Right lobe of liver (tissue), 6 donors: ENCODE data around the gene RAB34. TPM values are rescaled to one million over a fixed set of nuclear protein-coding genes. Genes with fewer than 3 reads are reported as not detected.
"Not testable (repeated sequence)": the region's sequence is repeated elsewhere in the genome, so short reads cannot be mapped to it uniquely, and the experiment has no call there.

Experiments used
- ATAC-seq, 4 donors: fragments of 200-7000 bp; cut with Tn5 transposase; one replicate each; pipeline ENCODE4 v1.9.1; 2020; ENCODE audit warnings: mild to moderate bottlenecking in 4 of 4, moderate library complexity in 4 of 4
- DNase-seq, 3 donors: peaks; one replicate each; pipeline ENCODE4 v3.0.0-alpha.2; 2020
- H3K27ac ChIP-seq, 3 donors: fragments of 200-600 bp; one replicate each; pipeline ENCODE4 v1.8.0; 2022
- H3K27me3 ChIP-seq, 2 donors: fragments of 200-600 bp; one replicate each; pipeline ENCODE4 v1.8.0; 2022
- H3K36me3 ChIP-seq, 4 donors: fragments of 200-600 bp; sonication (generic) in 1 of 4; one replicate each; pipeline versions ENCODE4 v1.5.1 to v1.8.0; 2017 to 2022; ENCODE audit warnings: control low read depth in 1 of 4
- H3K4me1 ChIP-seq, 4 donors: fragments of 200-600 bp; sonication (generic) in 1 of 4; one replicate each; pipeline versions ENCODE4 v1.5.1 to v1.8.0; 2017 to 2022; ENCODE audit warnings: control low read depth in 1 of 4
- H3K4me3 ChIP-seq, 3 donors: fragments of 200-600 bp; one replicate each; pipeline ENCODE4 v1.8.0; 2022
- H3K9me3 ChIP-seq, 4 donors: fragments of 200-600 bp; sonication (generic) in 1 of 4; one replicate each; pipeline versions ENCODE4 v1.5.1 to v1.8.0; 2017 to 2022; ENCODE audit warnings: control low read depth in 1 of 4
- CTCF ChIP-seq, 4 donors: fragments of 200-600 bp in 3 of 4; fragments of 450-650 bp in 1 of 4; IDR thresholded peaks; one replicate each; pipeline versions ENCODE4 v1.5.1 to v1.8.0; 2016 to 2022; ENCODE audit warnings: antibody characterized with exemption in 4 of 4, mild to moderate bottlenecking in 2 of 4
- POLR2A ChIP-seq: fragments of 450-650 bp; IDR thresholded peaks from one replicate; pipeline ENCODE4 v1.6.1; 2017; ENCODE audit warnings: antibody characterized with exemption, mild to moderate bottlenecking
- WGBS: methylation state at CpG from one replicate; pipeline ENCODE4 v1.1.6; 2018; ENCODE audit warnings: low coverage, low lambda C conversion rate; ENCODE audit not compliant: insufficient coverage; ENCODE audit errors: missing lambda C conversion rate; 5-methylcytosine and 5-hydroxymethylcytosine counted together
- intact Hi-C, 2 donors: fragments of 100-400 bp; cut with DNase I; formaldehyde crosslinking; loops; one replicate each; pipeline versions ENCODE4 v1.11.2 to v1.14.1; 2022
- total RNA-seq, 6 experiments: library from RNA; depleted of rRNA in 2 of 6; stranded (reverse); fragments of >200 nt in 2 of 6; fragmentation: NEBNext Ultra II Directional in 3 of 6; extraction: Animal tissue kit (Norgen Biotek cat#: 25700) in 3 of 6; gene quantifications; one replicate each; pipeline versions ENCODE4 v1.1.0 to v1.2.4, GENCODE V29; 2016 to 2023
- donor health status: DM: no; HTN: yes; CAD: no.
- donor health status: DM: no; HTN: no; CAD: no.
- donor health status: DM: no; HTN: no; CAD: no.
- donor health status: DM: no; HTN: yes; CAD: no.
- donor health status: DM: no; HTN: yes; CAD: no.

The RAB34 gene
- total RNA-seq, 6 experiments from 2014 or later = 2.5 to 12.5 (median 4.7) TPM

DNA sequence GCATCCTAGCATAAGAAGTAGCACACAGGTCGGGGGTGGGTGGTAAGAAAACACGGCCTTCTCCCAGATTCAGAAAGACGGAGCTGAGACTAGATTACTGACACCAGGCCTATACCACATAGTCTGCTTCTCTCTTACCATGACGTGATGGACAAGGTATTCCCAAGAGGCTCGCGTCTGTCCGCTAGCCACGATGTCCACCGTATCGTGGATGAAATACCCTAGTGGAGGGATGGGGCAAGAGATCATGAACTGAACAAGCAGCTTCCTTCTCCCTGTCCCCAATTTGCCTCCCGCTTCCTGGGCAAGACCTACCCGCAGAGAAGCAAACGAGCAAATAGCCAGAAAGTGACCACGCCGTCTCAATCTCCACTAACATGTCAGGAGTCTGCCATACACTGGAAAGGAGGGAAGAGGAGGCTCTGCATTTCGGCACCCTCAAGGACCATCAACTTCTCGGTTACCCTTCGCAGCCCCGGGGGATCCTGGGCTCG is 7.5 kb upstream of the RAB34 start:
- peak overlapping the region; percentile 70 to 78 (median 74) for H3K4me3 ChIP-seq
- TF ChIP-seq CTCF (IDR thresholded peaks at IDR 0.05) (no peak), POLR2A (no peak)
- intact Hi-C loops = no loop called here
- peaks cover 6 to 36% (median 23%) of the 10 kb centered on the region in 4 donors for H3K36me3 ChIP-seq
- no peaks in the 10 kb centered on the region for H3K27me3 ChIP-seq
- H3K9me3 ChIP-seq = no peaks in the 10 kb centered on the region
- WGBS = 8% methylated on average over 8 of the region's 20 CpGs
- ATAC-seq (no peak), DNase-seq (no peak)
- H3K27ac ChIP-seq = peak overlapping the region in 2 of 3 donors; percentile 31 to 36
- peaks cover 0 to 24% (median 11%) of the 10 kb centered on the region in 4 donors for H3K4me1 ChIP-seq

GRCh38 chr17:28724500-28725165 is 7.0 kb upstream of the RAB34 start:
- intact Hi-C loops = no loop called here
- Histone ChIP-seq H3K4me1 (peaks cover 0 to 24% (median 11%) of the 10 kb centered on the region in 4 donors), H3K4me3 (no peak overlapping the region), H3K36me3 (peaks cover 6 to 36% (median 23%) of the 10 kb centered on the region in 4 donors), H3K27me3 (no peaks in the 10 kb centered on the region), H3K27ac (no peak overlapping the region), H3K9me3 (no peaks in the 10 kb centered on the region)
- no peak for DNase-seq
- no peak for ATAC-seq
- 69% methylated on average over 10 of the region's 10 CpGs for WGBS
- TF ChIP-seq POLR2A (no peak), CTCF (IDR thresholded peaks at IDR 0.05) (no peak)

DNA sequence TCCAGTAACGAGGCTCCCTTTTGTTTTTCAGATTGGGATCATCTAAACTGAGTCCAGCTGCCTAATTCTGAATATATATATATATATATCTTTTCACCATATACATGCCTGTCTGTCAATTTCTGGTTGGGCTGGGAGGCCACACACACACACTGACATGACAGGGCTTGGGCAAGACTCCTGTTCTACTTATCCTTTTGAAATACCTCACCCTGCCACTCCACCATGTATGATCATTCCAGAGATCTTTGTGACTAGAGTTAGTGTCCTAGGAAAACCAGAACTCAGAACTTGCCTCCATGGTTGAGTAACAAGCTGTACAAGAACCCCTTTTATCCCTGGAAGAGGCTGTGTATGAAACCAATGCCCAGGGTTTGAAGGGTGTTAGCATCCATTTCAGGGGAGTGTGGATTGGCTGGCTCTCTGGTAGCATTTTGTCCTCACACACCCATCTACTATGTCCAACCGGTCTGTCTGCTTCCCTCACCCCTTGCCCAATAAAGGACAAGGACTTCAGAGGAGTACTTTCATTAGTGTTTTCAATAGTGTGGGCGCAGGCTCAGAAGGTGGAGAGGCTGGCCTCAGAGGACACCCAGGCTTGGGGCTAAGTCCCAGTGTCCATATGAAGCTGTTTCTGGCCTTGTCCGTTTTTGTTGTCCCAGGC is 6.3 kb upstream of the RAB34 start:
- intact Hi-C loops, H3K27me3 ChIP-seq, H3K27ac ChIP-seq, H3K4me3 ChIP-seq, DNase-seq, ATAC-seq, H3K9me3 ChIP-seq: not testable (repeated sequence)
- H3K36me3 ChIP-seq = peaks cover 6 to 36% (median 23%) of the 10 kb centered on the region in 4 donors
- WGBS = 76% methylated on average over 4 of the region's 4 CpGs
- peaks cover 0 to 25% (median 11%) of the 10 kb centered on the region in 4 donors for H3K4me1 ChIP-seq

DNA sequence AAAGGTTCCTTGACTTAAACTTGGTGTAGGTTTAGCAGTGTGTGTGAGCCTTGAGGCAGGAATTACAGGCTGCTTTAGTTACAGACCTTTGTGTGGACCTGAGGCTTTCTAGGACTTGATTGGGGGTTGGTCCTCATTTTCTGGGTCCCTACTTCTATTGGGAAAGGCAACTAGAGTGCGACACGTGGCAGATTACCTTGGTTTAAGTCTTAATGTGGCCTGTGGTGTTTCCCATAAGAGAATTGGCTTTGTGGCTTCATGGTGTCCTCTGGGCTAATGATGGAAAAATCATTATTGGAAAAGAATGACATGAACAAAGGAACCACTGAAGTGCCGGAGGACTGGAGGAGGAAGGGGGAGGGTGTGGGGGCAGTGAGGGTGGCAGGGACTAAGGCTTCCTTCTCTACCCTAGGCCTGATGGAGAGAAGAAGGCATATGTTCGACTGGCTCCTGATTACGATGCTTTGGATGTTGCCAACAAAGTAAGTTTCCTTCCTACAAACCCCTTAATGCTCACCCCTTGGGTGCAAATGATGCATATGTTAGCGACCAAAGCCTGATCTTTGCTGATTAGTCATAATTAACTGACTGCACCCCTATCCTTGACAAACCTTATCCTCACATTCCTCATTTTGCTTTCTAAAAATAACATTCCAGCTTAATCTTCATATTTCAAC is 5.6 kb upstream of the RAB34 start:
- Histone ChIP-seq H3K27me3 (no peaks in the 10 kb centered on the region), H3K4me1 (peaks cover 0 to 29% (median 11%) of the 10 kb centered on the region in 4 donors), H3K4me3 (no peak overlapping the region), H3K36me3 (peaks cover 6 to 36% (median 23%) of the 10 kb centered on the region in 4 donors), H3K9me3 (no peaks in the 10 kb centered on the region), H3K27ac (no peak overlapping the region)
- DNase-seq = no peak
- no peak for TF ChIP-seq CTCF (IDR thresholded peaks at IDR 0.05)
- no peak for TF ChIP-seq POLR2A
- intact Hi-C loops = no loop called here
- 77% methylated on average over 5 of the region's 6 CpGs for WGBS
- ATAC-seq = no peak
